Aorta (tissue), 5 donors: ENCODE results near the gene ADAM11. TPM values are rescaled to one million over a fixed set of nuclear protein-coding genes. Genes with fewer than 3 reads are reported as not detected.

Experiments
- ATAC-seq: fragments of 200-7000 bp; cut with Tn5 transposase; one replicate; pipeline ENCODE4 v1.9.1; 2022; ENCODE audit warnings: moderate library complexity; ENCODE audit not compliant: low FRiP score
- DNase-seq, 2 donors: peaks; one replicate each; pipeline ENCODE4 v3.0.0-alpha.2; 2020
- H3K27ac ChIP-seq, 2 donors: one replicate each; pipeline ENCODE4 v1.5.1; 2013; ENCODE audit warnings: low read length in 2 of 2, mild to moderate bottlenecking in 2 of 2, moderate library complexity in 2 of 2, control low read depth in 1 of 2, inconsistent platforms in 1 of 2, low read depth in 1 of 2
- H3K27me3 ChIP-seq, 2 donors: one replicate each; pipeline ENCODE4 v1.6.1; 2013; ENCODE audit warnings: control low read depth in 1 of 2, low read length in 1 of 2, mild to moderate bottlenecking in 1 of 2, moderate library complexity in 1 of 2; ENCODE audit not compliant: insufficient read depth in 2 of 2, control insufficient read depth in 1 of 2
- H3K36me3 ChIP-seq, 2 donors: one replicate each; pipeline ENCODE4 v1.6.1; 2013; ENCODE audit warnings: control low read depth in 1 of 2, low read length in 1 of 2, mild to moderate bottlenecking in 1 of 2; ENCODE audit not compliant: insufficient read depth in 2 of 2, control insufficient read depth in 1 of 2
- H3K4me1 ChIP-seq, 2 donors: one replicate each; pipeline ENCODE4 v1.6.1; 2013; ENCODE audit warnings: low read length in 2 of 2, control low read depth in 1 of 2, mild to moderate bottlenecking in 1 of 2, moderate library complexity in 1 of 2; ENCODE audit not compliant: insufficient read depth in 2 of 2, control insufficient read depth in 1 of 2
- H3K4me3 ChIP-seq, 2 donors: one replicate each; pipeline ENCODE4 v1.5.1; 2013; ENCODE audit warnings: low read length in 2 of 2, control low read depth in 1 of 2, mild to moderate bottlenecking in 1 of 2
- H3K9me3 ChIP-seq: one replicate; pipeline ENCODE4 v1.6.1; 2013; ENCODE audit warnings: mild to moderate bottlenecking, low read length; ENCODE audit not compliant: control insufficient read depth
- WGBS, 2 donors: extraction: QIAGEN DNeasy Blood & Tissue Kit; methylation state at CpG; one replicate each; pipeline ENCODE4 v1.1.7; 2013; 5-methylcytosine and 5-hydroxymethylcytosine counted together
- intact Hi-C, 2 donors: fragments of 100-400 bp; cut with DNase I; formaldehyde crosslinking; loops; one replicate each; pipeline versions ENCODE4 v1.14.2 to v1.15.0; 2022
- polyA plus RNA-seq, 2 donors: library from polyadenylated mRNA; stranded (reverse); fragments of 200-250 nt; gene quantifications; one replicate each; pipeline ENCODE4 v1.2.3, GENCODE V29; 2013
- total RNA-seq, 2 donors: library from RNA; stranded (reverse); fragmentation: NEBNext Ultra II Directional; extraction: Animal tissue kit (Norgen Biotek cat#: 25700); gene quantifications; one replicate each; pipeline ENCODE4 v1.2.1, GENCODE V29; 2021
- donor health status: healthy with polysubstance abuse.
- donor health status: Bipolar disorder and iron deficiency.
- donor health status: DM: no; HTN: no; CAD: no.
- donor health status: DM: no; HTN: no; CAD: no.
- donor health status: DM: yes; HTN: yes; CAD: no.

The ADAM11 gene
- total and polyA plus RNA-seq, 4 donors: 0.38 to 1.6 (median 0.91) TPM

DNA sequence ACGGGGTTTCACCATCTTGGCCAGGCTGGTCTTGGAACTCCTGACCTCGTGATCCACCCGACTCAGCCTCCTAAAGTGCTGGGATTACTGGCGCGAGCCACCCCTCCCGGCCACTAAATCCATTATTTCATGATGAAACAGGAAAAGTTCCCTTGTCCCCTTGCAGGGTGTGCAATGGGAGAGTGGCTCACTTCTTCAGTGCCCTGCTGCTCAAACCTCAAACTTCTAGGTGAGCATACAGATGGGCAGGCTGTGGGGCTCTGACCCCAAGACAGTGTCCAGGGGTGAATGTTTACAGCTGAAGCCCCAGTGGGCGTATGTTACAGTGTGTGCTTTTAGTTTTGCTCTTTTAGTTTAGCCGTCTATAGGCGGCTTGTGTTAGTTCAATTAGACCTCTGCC lies 36.6 kb downstream of the ADAM11 start:
- intact Hi-C loops: no loop called here
- Histone ChIP-seq H3K4me3 (no peak overlapping the region), H3K27ac (peak overlapping the region; percentile 38 to 52)

DNA sequence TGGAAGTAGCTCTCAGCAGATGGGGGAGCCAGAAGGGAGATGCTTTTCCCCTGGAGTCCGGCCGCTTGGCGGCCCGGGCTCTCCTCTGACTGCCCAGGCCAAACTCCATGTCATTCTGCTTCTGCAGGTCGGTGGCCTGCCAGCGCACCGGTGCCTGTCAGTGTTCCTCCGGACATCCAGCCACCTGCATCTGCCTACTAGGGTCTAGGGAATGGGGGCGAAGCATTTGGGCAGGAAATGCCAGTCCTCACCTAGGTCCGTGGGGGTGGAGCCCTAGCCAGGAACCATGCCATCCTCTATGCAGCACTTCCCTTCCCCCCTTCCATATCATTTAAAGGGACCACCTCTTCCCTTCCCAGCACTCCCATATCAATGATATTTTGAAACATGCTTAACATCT lies 37.1 kb downstream of the ADAM11 start:
- Histone ChIP-seq H3K9me3 (no peaks in the 10 kb centered on the region), H3K4me1 (no peaks in the 10 kb centered on the region), H3K27ac (peak overlapping the region in 1 of 2 donors; percentile 39), H3K36me3 (peaks cover 0 to 1% of the 10 kb centered on the region in 2 donors), H3K4me3 (no peak overlapping the region), H3K27me3 (no peaks in the 10 kb centered on the region)
- DNase-seq (no peak), ATAC-seq (no peak)
- intact Hi-C loops: no loop called here
- 30 to 34% methylated on average over 10 of the region's 10 CpGs for WGBS, 2 donors

More for the DNA sequence above, 36.6 kb downstream of the ADAM11 start:
- no peaks in the 10 kb centered on the region for H3K27me3 ChIP-seq
- ATAC-seq (no peak), DNase-seq (no peak)
- no peaks in the 10 kb centered on the region for H3K9me3 ChIP-seq
- H3K36me3 ChIP-seq: peaks cover 0 to 1% of the 10 kb centered on the region in 2 donors
- 69 to 75% methylated on average over 9 of the region's 9 CpGs for WGBS, 2 donors
- H3K4me1 ChIP-seq: no peaks in the 10 kb centered on the region

DNA sequence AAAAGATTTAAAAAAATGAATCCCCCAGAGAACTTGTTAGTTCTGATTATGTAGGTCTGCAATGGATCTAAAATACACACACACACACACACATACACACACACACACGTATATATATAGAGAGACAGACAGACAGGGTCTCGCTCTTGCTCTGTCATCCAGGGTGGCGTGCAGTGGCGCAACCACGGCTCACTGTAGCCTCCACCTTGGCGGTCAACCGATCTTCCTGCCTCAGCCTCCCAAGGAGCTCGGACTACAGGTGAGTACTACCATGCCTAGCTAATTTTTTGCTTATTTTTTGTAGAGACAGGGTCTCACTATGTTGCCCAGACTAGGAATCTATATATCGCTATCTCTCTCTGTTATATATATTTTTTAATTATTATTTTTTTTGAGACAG lies 37.9 kb downstream of the ADAM11 start:
- WGBS, 2 donors: 85 to 86% methylated on average over 9 of the region's 9 CpGs
- no peak for DNase-seq
- H3K4me1 ChIP-seq: no peaks in the 10 kb centered on the region

GRCh38 chr17:44797802-44798201 lies 39.0 kb downstream of the ADAM11 start:
- peak overlapping the region; percentile 60 to 91 for H3K4me3 ChIP-seq
- ATAC-seq (peak; percentile 62), DNase-seq (no peak)
- no peaks in the 10 kb centered on the region for H3K9me3 ChIP-seq
- H3K27ac ChIP-seq: peak overlapping the region; percentile 88 to 89
- intact Hi-C loops: no loop called here
- no peaks in the 10 kb centered on the region for H3K27me3 ChIP-seq
- H3K4me1 ChIP-seq: peaks cover 0 to 2% of the 10 kb centered on the region in 2 donors
- 4 to 13% methylated on average over 11 of the region's 11 CpGs for WGBS, 2 donors
- H3K36me3 ChIP-seq: peaks cover 0 to 1% of the 10 kb centered on the region in 2 donors

More for the DNA sequence above, 37.9 kb downstream of the ADAM11 start:
- Histone ChIP-seq H3K4me3 (peak overlapping the region in 1 of 2 donors; percentile 60), H3K27ac (no peak overlapping the region), H3K36me3 (peaks cover 0 to 1% of the 10 kb centered on the region in 2 donors), H3K27me3 (no peaks in the 10 kb centered on the region), H3K9me3 (no peaks in the 10 kb centered on the region)
- intact Hi-C loops: no loop called here
- ATAC-seq: no peak

DNA sequence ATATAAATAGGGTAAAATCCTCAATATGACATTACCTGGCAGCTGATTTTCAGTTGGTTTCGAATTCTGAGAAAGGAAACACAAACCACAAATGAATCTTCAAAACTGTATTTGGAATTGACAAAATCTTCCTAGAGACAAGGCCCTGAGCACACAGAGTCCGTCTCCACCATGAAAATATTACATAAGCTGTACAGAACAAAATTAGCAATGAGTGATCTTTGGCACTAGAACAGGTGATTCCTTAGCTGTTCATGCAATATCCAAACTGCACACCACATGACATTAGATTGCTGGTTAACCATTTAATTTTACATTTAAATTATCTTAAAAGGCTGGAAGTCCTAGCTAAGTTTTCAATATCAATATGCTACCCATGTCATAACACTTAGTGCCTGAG lies 39.6 kb downstream of the ADAM11 start:
- ATAC-seq (no peak), DNase-seq (no peak)
- peaks cover 0 to 1% of the 10 kb centered on the region in 2 donors for H3K36me3 ChIP-seq
- peaks cover 0 to 7% of the 10 kb centered on the region in 2 donors for H3K4me1 ChIP-seq
- no peaks in the 10 kb centered on the region for H3K27me3 ChIP-seq
- 12 to 13% methylated on average over 2 of the region's 2 CpGs for WGBS, 2 donors
- peak overlapping the region in 1 of 2 donors; percentile 88 for H3K27ac ChIP-seq
- H3K4me3 ChIP-seq: no peak overlapping the region
- intact Hi-C loops: no loop called here
- no peaks in the 10 kb centered on the region for H3K9me3 ChIP-seq

DNA sequence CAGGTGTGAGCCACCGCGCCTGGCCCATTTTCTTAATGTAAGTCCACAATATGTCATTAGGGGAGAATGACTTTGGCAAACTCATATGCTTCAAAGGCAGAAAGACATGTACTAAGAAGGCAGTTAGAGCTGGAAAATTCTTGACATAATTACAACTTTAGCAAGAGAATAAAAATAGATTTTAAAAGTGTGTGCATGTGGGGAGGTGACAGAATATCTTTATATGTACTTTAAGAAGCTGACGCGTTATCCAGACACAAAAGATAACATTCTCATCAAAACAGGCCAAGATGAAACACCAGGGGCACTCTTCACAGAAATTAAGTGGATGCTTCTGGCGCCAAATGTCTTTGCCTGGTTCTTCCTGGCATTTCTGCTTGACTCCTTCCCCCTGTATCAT lies 43.1 kb downstream of the ADAM11 start:
- WGBS, 2 donors: 12 to 17% methylated on average over 5 of the region's 5 CpGs

DNA sequence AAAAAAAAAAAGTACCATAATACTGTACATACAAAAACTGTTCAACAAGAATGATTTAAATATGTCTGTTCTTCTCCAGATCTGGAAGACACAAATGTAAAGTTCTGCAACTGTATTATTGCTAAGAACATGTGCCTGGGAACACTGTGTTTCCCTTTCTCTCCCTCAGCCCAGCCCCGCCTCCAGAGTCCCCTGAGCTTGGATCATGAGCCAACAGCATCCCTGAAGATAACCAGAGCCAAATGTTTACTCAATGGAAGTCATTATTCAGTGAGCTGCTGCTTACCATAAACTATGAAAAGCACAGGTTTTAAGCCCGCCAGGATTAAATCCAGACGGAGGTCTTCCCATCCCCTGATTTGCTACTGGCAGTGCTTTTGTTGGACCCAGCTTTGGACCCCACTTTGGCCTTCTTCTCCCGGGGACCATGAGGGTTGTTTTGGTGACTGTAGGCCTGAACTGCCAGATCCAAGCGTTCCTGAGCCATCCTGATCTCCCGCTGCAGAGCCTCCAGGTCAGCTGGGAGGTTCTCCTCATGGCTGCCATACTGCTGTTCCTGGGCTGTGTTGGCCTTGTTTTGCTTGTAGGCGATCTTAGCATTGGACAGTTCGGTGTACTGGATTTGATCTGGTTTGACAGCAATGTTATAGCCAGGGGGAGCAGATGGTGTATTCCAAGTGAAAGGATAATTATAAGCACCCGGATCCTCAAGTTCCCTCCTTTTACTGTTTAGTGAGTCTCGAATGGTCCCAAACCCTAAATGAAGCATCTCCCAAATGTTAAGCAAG lies 45.7 kb downstream of the ADAM11 start:
- Histone ChIP-seq H3K27me3 (no peaks in the 10 kb centered on the region), H3K9me3 (no peaks in the 10 kb centered on the region), H3K36me3 (peaks cover 0 to 2% of the 10 kb centered on the region in 2 donors), H3K27ac (no peak overlapping the region), H3K4me1 (peaks cover 0 to 7% of the 10 kb centered on the region in 2 donors), H3K4me3 (no peak overlapping the region)
- whole genome bisulfite sequencing, 2 donors: 60% methylated on average over 10 of the region's 10 CpGs
- DNase-seq (no peak), ATAC-seq (no peak)
- intact Hi-C loops: no loop called here

More for the DNA sequence above, 43.1 kb downstream of the ADAM11 start:
- no peaks in the 10 kb centered on the region for H3K9me3 ChIP-seq
- H3K27me3 ChIP-seq: no peaks in the 10 kb centered on the region
- ATAC-seq: no peak
- intact Hi-C loops: no loop called here
- H3K27ac ChIP-seq: peak overlapping the region; percentile 36 to 82
- peaks cover 0 to 2% of the 10 kb centered on the region in 2 donors for H3K36me3 ChIP-seq
- H3K4me3 ChIP-seq: no peak overlapping the region
- peaks cover 0 to 7% of the 10 kb centered on the region in 2 donors for H3K4me1 ChIP-seq
- DNase-seq: no peak

GRCh38 chr17:44807093-44807816 lies 48.5 kb downstream of the ADAM11 start:
- no peak overlapping the region for H3K27ac ChIP-seq

More at GRCh38 chr17:44807093-44807816, 48.5 kb downstream of the ADAM11 start:
- H3K4me3 ChIP-seq: no peak overlapping the region
- intact Hi-C loops: no loop called here
- ATAC-seq: no peak
- DNase-seq: no peak
- H3K9me3 ChIP-seq: no peaks in the 10 kb centered on the region
- peaks cover 0 to 2% of the 10 kb centered on the region in 2 donors for H3K36me3 ChIP-seq
- WGBS, 2 donors: 44 to 58% methylated on average over 4 of the region's 4 CpGs
- peaks cover 0 to 7% of the 10 kb centered on the region in 2 donors for H3K4me1 ChIP-seq
- no peaks in the 10 kb centered on the region for H3K27me3 ChIP-seq
